HG02588 (cell line): ENCODE results near the gene SLC25A11.
"Not testable (repeated sequence)": the region's sequence is repeated elsewhere in the genome, so short reads cannot be mapped to it uniquely, and the experiment has no call there.

Experiments used
- ATAC-seq: cut with Tn5 transposase; IDR thresholded peaks from one replicate; pipeline ENCODE4 v1.9.1; 2021; ENCODE audit warnings: mild to moderate bottlenecking, moderate library complexity; ENCODE audit not compliant: unreplicated experiment

The SLC25A11 gene

GRCh38 chr17:4945944-4946280 is 6.1 kb upstream of the SLC25A11 start:
- no peak for ATAC-seq

GRCh38 chr17:4945176-4945943 is 5.5 kb upstream of the SLC25A11 start:
- ATAC-seq, result no peak

GRCh38 chr17:4944554-4945175 is 4.8 kb upstream of the SLC25A11 start:
- no peak for ATAC-seq

- no peak for ATAC-seq
These were observed 4.3 kb upstream of the SLC25A11 start for GRCh38 chr17:4944163-4944553.

GRCh38 chr17:4942760-4943508 is 3.1 kb upstream of the SLC25A11 start:
- ATAC-seq, result no peak

GRCh38 chr17:4941319-4941610 is 1.4 kb upstream of the SLC25A11 start:
- ATAC-seq, result no peak

GRCh38 chr17:4940555-4941318 is 891 bp upstream of the SLC25A11 start:
- ATAC-seq, result peak; percentile 7

GRCh38 chr17:4939546-4939795 is 375 bp downstream of the SLC25A11 start:
- peak; percentile 14 for ATAC-seq

- ATAC-seq, result no peak
These were observed 929 bp downstream of the SLC25A11 start for GRCh38 chr17:4938688-4939545.

GRCh38 chr17:4938069-4938491 is 1.8 kb downstream of the SLC25A11 start:
- ATAC-seq, result no peak

- no peak for ATAC-seq
These were observed 2.3 kb downstream of the SLC25A11 start for GRCh38 chr17:4937553-4937952.

GRCh38 chr17:4936436-4936835 is 3.4 kb downstream of the SLC25A11 start:
- ATAC-seq, result no peak

- no peak for ATAC-seq
These were observed 4.2 kb downstream of the SLC25A11 start for GRCh38 chr17:4935650-4936049.

GRCh38 chr17:4934173-4934979 is 5.5 kb downstream of the SLC25A11 start:
- no peak for ATAC-seq

- ATAC-seq, result no peak
These were observed 6.2 kb downstream of the SLC25A11 start for GRCh38 chr17:4933646-4934045.

GRCh38 chr17:4932756-4933155 is 7.1 kb downstream of the SLC25A11 start:
- ATAC-seq, result no peak

- ATAC-seq, result no peak
These were observed 7.9 kb downstream of the SLC25A11 start, which contains the start of gene GP1BA for GRCh38 chr17:4931963-4932362. GP1BA (plus strand) TSS chr17:4932277; CDS start chr17:4932605, 328 bp downstream.

- ATAC-seq, result no peak
These were observed 11.0 kb downstream of the SLC25A11 start for GRCh38 chr17:4928881-4929280.

GRCh38 chr17:4926577-4927335 is 13.1 kb downstream of the SLC25A11 start:
- ATAC-seq, result not testable (repeated sequence)
